Activated CD4-positive, alpha-beta T cell treated with anti-CD3 and anti-CD28 coated beads, Interleukin-2, amount 10 ng/mL, durations not matched to agents 7 days and 5 days (primary cell): ENCODE measurements around the gene SNRPD3. TPM values are rescaled to one million over a fixed set of nuclear protein-coding genes. Genes with fewer than 3 reads are reported as not detected.
"Not testable (repeated sequence)": the region's sequence is repeated elsewhere in the genome, so short reads cannot be mapped to it uniquely, and the experiment has no call there.

ENCODE experiments used
- CTCF ChIA-PET: fragments of 350-600 bp; sonication (Branson Sonifier 250); formaldehyde crosslinking; loops from one replicate; lab custom pipeline; 2021; ENCODE audit warnings: antibody characterized with exemption; lab: Charles Lee
- POLR2A ChIA-PET: fragments of 350-600 bp; sonication (Branson Sonifier 250); formaldehyde crosslinking; loops from one replicate; lab custom pipeline; 2021; ENCODE audit warnings: antibody characterized with exemption; lab: Charles Lee
- DNase-seq: peaks from one replicate; pipeline ENCODE4 v3.0.0-alpha.2; 2020
- H3K27ac Mint-ChIP-seq: one replicate; pipeline ENCODE4 v1.8.0; 2021; ENCODE audit warnings: mild to moderate bottlenecking, moderate library complexity, mixed read lengths
- H3K27me3 Mint-ChIP-seq: one replicate; pipeline ENCODE4 v1.8.0; 2021; ENCODE audit warnings: mixed read lengths
- H3K36me3 Mint-ChIP-seq: one replicate; pipeline ENCODE4 v1.8.0; 2021; ENCODE audit warnings: low read depth, mixed read lengths
- H3K4me1 Mint-ChIP-seq: one replicate; pipeline ENCODE4 v1.8.0; 2021; ENCODE audit warnings: mixed read lengths
- H3K4me3 Mint-ChIP-seq: one replicate; pipeline ENCODE4 v1.8.0; 2021; ENCODE audit warnings: mild to moderate bottlenecking, moderate library complexity, mixed read lengths
- H3K9me3 Mint-ChIP-seq: one replicate; pipeline ENCODE4 v1.8.0; 2021; ENCODE audit warnings: mixed read lengths
- total RNA-seq, 2 experiments: library from RNA; stranded (reverse); gene quantifications; one replicate each; pipeline ENCODE4 v1.2.3, GENCODE V29; 2021

SNRPD3 gene
- total RNA-seq, 2 experiments from 2014 or later: 120 to 139 TPM

DNA sequence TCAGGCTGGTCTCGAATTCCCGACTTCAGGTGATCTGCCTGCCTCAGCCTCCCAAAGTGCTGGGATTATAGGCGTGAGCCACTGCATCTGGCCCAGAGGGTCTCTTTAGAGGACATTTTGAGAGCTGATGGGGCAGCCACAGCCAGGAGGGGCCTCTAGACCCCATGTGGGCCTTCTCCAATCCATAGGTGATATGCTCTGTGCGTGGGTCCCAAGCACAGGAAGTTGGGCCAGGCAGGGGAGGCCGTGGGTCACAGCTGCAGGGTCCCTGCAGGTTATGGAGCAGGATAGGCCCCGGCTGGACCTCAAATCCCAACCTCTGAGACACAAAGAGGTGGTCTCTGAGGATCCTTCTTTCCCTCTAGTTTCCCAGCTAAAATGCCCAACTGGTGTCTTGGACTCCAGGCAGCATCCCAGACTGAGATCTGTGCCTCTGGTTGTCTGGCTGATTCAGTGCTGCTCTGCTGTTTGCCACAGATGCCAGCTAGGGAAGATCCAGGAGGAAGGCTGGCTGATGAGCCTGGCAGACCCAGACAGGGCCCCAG lies 35.6 kb downstream of the SNRPD3 start:
- H3K4me1 Mint-ChIP-seq: peaks cover 8% of the 10 kb centered on the region
- no peak for DNase-seq
- no peaks in the 10 kb centered on the region for H3K9me3 Mint-ChIP-seq
- H3K27ac Mint-ChIP-seq: no peak overlapping the region
- CTCF ChIA-PET: interaction anchor here (0.7 to 1.2 kb wide), 3 partner anchors 14 to 26 kb away, joined by 3 to 4 read pairs (median 3); no protein-coding TSS in a partner anchor
- no peaks in the 10 kb centered on the region for H3K36me3 Mint-ChIP-seq
- no peak overlapping the region for H3K4me3 Mint-ChIP-seq
- POLR2A ChIA-PET: no interaction called here
- H3K27me3 Mint-ChIP-seq: peaks cover 2% of the 10 kb centered on the region

DNA sequence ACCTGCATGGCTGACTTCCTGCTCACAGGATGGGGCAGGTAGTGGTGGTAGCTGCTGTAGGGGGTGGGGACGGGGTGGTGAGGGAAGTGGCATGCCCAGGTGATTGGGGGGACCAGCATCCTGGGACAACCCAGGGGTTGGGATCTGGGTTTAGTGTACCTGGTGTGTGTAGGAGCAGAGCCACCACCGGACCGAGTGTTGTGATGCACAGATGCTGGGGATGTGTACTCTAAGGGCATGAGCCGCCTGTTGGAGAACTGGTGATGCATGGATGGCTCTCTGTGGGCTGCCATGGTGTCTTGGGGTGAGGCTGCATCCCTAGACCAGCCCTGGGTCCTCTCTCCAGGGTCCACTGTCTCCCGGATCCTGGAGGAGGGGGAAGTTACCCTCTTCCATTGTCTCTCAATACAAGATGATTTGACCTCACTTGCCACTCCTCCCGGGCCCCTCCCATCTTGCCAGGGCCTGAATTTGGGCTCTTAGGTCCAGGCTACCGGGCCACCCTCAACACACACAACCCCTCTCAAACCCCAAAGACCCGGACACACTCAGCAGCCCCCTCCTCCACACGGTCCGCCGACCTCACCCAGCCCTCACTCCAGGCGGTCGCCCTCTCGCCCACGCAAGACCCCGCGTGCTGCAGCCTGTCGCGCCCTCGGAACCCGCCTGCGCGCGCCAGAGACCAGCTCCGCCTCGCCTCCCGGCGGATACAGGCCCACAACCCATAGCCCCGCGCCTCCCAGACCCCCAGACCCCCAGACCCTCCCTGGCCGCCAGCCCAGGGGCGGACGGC lies 36.5 kb downstream of the SNRPD3 start:
- H3K27ac Mint-ChIP-seq: peak overlapping the region; percentile 9

DNA sequence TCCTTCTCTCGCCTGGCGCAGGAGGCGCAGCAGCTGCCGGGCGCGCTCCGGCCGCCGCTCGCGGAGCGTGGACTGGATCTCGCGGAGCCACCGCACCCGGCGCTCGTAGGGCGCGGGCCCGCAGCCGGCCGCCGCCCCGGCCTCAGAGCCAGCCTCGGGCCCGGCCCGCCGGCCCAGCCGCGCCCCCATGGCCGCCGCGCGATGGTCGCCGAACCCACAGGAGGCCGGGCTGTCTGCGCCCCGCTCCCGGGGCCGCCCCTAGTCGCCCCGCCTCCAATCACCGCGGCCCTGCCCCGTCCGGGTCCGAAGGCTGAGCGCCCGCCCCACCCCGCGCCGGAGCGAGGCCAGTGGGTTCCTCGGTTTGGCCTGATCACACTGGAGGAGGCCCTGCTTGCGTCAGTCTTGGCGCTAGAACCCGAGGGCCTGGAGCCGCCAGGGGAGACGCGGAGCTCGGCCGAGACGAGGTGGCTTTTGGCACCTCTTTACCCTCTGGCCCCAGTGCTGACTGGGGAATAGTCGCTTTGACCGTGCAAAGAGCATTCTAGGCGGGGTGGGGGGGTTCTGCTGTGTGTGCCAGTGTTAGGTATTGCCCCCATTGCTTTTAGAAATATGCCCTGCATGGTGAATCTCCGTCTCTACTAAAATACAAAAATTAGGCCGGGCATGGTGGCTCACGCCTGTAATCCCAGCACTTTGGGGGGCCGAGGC lies 37.2 kb downstream of the SNRPD3 start, which contains the start of gene LRRC75B:
Gene LRRC75B (minus strand): TSS at position 223 of the 708 bp plus-strand sequence. CDS start 34 bp downstream, at position 189.
- H3K4me3 Mint-ChIP-seq: peak within 1 kb of the TSS; percentile 77
- peaks cover 2% of the 10 kb centered on the region for H3K27me3 Mint-ChIP-seq
- H3K27ac Mint-ChIP-seq: peak within 1 kb of the TSS; percentile 9
- no peaks in the 10 kb centered on the region for H3K36me3 Mint-ChIP-seq
- DNase-seq: no peak
- H3K9me3 Mint-ChIP-seq: no peaks in the 10 kb centered on the region
- POLR2A ChIA-PET: interaction anchor here (0.6 kb wide), 1 partner anchor 301 kb away, joined by 3 read pairs; no protein-coding TSS in a partner anchor
- CTCF ChIA-PET: no interaction called here
- H3K4me1 Mint-ChIP-seq: peaks cover 8% of the 10 kb centered on the region

More for the DNA sequence above, 36.5 kb downstream of the SNRPD3 start:
- DNase-seq: no peak
- ChIA-PET POLR2A (no interaction called here), CTCF (no interaction called here)
- H3K4me1 Mint-ChIP-seq: peaks cover 8% of the 10 kb centered on the region
- H3K27me3 Mint-ChIP-seq: peaks cover 2% of the 10 kb centered on the region
- no peaks in the 10 kb centered on the region for H3K36me3 Mint-ChIP-seq
- peak overlapping the region; percentile 77 for H3K4me3 Mint-ChIP-seq
- H3K9me3 Mint-ChIP-seq: no peaks in the 10 kb centered on the region

DNA sequence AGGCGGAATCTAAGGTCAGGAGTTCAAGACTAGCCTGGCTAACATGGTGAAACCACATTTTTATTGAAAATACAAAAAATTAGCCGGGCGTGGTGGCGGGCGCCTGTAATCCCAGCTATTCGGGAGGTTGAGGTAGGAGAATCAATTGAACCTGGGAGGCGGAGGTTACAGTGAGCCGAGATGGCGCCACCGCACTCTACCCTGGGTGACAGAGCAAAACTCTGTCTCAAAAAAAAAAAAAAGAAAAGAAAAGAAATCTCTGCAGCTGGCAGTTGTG lies 37.7 kb downstream of the SNRPD3 start:
- H3K4me3 Mint-ChIP-seq: peak overlapping the region; percentile 38
- CTCF ChIA-PET, H3K9me3 Mint-ChIP-seq, H3K4me1 Mint-ChIP-seq, H3K36me3 Mint-ChIP-seq, DNase-seq, H3K27ac Mint-ChIP-seq, H3K27me3 Mint-ChIP-seq: not testable (repeated sequence)
- POLR2A ChIA-PET: interaction anchor here (0.6 kb wide), 1 partner anchor 300 kb away, joined by 3 read pairs; no protein-coding TSS in a partner anchor

DNA sequence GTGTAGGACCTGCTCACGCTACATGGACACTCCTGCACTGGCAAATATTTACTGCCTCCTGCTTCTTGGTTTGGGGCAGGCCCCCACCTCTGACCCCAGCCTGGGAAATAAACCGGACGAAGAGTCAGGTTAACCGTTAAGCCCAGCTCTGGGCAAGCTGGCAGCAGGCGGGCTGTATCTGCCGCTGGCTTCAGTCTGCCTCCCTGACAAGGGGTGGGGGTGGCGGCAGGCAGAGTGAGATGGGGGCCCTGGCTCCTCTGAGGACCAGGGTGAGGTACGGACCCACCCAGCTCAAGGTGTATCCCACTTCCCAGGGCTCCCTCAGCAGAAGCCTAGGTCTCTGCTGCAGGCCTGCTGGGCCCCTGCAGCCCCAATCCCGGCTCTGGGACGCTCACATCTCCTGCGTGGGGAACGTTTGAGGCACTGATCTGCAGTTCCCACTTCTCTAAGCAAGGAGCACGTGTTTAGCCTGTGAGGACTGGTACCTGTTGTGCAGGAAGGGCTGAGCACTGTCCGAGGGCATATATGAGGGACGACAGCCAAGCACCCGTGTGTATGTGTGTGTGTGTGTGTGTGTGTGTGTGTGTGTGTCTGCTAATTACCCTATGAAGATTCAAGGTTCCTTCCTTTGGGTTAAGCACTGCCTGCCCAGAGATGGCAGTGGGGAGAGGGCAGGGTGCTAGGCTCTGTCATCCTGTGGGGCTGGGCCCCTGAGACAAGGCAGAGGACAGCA lies 38.2 kb downstream of the SNRPD3 start:
- H3K36me3 Mint-ChIP-seq: no peaks in the 10 kb centered on the region
- H3K9me3 Mint-ChIP-seq: no peaks in the 10 kb centered on the region
- H3K27ac Mint-ChIP-seq: no peak overlapping the region
- DNase-seq: no peak
- peaks cover 2% of the 10 kb centered on the region for H3K27me3 Mint-ChIP-seq
- ChIA-PET POLR2A (no interaction called here), CTCF (no interaction called here)
- H3K4me3 Mint-ChIP-seq: no peak overlapping the region
- peaks cover 8% of the 10 kb centered on the region for H3K4me1 Mint-ChIP-seq

DNA sequence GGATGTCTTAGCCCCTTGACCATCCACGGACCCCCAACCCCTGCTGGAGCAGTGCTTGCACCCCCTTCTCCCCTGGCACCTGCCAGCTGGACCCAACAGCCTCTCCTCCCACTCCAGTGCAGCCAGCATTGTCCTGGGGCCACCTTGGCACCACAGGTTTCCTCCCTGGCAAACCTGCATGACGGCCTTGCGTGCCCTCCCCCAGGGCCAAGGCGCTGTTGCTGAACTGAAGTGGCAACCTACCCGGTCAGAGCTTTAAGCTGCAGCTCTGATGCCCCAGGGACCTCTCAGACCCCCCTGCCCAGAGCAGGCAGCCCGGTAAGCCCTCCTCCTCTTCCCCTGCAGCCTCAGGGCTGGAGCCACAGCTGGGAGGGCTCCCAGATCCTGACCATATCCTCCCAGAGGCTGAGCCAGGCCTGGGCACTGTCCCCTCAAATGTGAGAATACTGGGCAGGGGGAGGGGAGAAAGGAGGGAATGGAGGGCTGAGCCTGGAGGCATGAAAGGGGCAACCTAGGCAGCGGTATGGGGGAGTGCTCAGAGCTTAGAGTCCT lies 38.8 kb downstream of the SNRPD3 start:
- CTCF ChIA-PET: no interaction called here
- POLR2A ChIA-PET: no interaction called here

DNA sequence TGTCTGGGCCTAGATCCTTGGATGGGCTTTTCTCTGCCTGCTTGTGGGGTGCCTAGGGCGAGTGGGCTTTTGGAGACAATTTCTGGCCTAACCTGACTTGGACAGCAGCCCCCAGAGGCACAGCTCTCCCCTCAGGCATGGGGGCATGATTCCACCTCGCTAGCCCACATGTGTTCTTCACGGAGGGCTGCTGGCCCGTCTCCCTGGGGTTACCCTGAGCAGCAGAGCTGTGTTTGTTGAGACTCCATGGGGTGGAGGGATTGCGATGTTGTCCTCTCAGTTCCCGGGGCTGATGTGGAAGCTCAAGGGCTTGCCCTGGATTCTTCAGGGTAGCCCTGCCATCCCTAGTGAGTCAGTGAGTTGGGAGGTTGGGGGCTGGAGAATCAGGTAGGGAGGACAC lies 39.4 kb downstream of the SNRPD3 start:
- Mint-ChIP-seq H3K27ac (no peak overlapping the region), H3K9me3 (no peaks in the 10 kb centered on the region), H3K27me3 (peaks cover 2% of the 10 kb centered on the region), H3K4me3 (no peak overlapping the region), H3K4me1 (peaks cover 8% of the 10 kb centered on the region), H3K36me3 (no peaks in the 10 kb centered on the region)
- CTCF ChIA-PET: interaction anchor here (1.1 kb wide), 1 partner anchor 28 kb away, joined by 3 read pairs; no protein-coding TSS in a partner anchor
- POLR2A ChIA-PET: no interaction called here
- DNase-seq: no peak

More for the DNA sequence above, 38.8 kb downstream of the SNRPD3 start:
- Mint-ChIP-seq H3K36me3 (no peaks in the 10 kb centered on the region), H3K27me3 (peaks cover 2% of the 10 kb centered on the region), H3K4me1 (peaks cover 8% of the 10 kb centered on the region), H3K9me3 (no peaks in the 10 kb centered on the region), H3K27ac (no peak overlapping the region), H3K4me3 (no peak overlapping the region)
- DNase-seq: no peak

DNA sequence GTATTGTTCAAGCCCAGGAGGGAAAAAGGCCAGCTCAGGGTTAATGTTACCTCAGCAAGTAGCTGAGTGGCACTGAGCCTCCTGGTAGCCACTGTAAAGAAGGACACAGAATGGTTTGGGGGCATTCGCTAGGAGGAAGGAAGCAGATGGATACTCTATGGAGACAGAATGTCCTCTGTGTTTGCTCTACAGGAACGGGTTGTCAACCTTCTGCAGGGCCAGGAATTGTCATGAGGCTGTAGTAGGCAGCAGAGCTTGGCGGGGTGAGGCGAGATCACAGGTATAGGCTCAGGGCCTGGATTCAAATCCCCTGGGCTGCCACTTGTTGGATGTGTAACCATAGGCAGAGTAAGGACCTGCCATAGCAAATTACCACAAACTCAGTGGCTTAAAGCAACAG lies 40.1 kb downstream of the SNRPD3 start:
- Mint-ChIP-seq H3K9me3 (no peaks in the 10 kb centered on the region), H3K27ac (no peak overlapping the region), H3K36me3 (no peaks in the 10 kb centered on the region), H3K4me1 (peaks cover 13% of the 10 kb centered on the region), H3K27me3 (peaks cover 2% of the 10 kb centered on the region), H3K4me3 (no peak overlapping the region)
- POLR2A ChIA-PET: no interaction called here
- CTCF ChIA-PET: interaction anchor here (1.1 kb wide), 1 partner anchor 28 kb away, joined by 3 read pairs; no protein-coding TSS in a partner anchor
- DNase-seq: no peak

DNA sequence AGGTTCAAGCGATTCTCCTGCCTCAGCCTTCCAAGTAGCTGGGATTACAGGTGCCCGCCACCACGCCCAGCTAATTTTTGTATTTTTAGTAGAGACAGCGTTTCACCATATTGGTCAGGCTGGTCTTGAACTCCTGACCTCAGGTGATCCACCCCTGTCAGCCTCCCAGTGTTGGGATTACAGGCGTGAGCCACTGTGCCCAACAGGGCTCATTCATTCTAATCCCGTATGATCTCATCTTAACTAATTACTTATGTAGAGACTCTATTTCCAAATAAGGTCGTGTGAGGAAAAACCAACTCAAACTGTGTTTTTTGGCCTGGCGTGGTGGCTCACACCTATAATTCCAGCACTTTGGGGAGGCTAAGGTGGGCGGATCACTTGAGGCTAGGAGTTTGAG lies 41.3 kb downstream of the SNRPD3 start:
- H3K9me3 Mint-ChIP-seq, DNase-seq, H3K27ac Mint-ChIP-seq, POLR2A ChIA-PET, H3K4me3 Mint-ChIP-seq, H3K27me3 Mint-ChIP-seq, H3K36me3 Mint-ChIP-seq: not testable (repeated sequence)
- H3K4me1 Mint-ChIP-seq: peaks cover 24% of the 10 kb centered on the region
- CTCF ChIA-PET: interaction anchor here (0.7 kb wide), 1 partner anchor 10 kb away, joined by 3 read pairs; no protein-coding TSS in a partner anchor

DNA sequence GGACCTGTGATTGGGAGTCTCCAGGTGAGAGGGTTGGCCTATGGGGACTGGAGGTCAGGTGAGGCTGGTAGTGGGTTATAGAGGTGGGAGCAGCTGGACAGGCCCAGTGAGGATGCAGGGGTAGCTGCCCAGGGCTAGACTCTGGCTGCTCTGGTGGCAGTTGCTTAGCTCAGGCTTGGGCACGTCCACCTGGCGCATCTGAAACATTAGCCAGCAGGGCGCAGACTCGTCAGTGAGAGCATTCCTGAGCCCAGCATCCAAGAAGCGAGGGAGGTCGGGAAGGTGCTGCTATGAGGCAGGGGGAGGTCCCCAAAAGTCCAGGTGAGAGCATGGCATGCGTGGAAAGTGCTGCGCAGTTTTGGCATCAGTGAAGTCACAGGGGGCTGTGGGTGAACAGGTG lies 43.7 kb downstream of the SNRPD3 start:
- no peaks in the 10 kb centered on the region for H3K36me3 Mint-ChIP-seq
- POLR2A ChIA-PET: no interaction called here
- H3K9me3 Mint-ChIP-seq: no peaks in the 10 kb centered on the region
- no peaks in the 10 kb centered on the region for H3K27me3 Mint-ChIP-seq
- H3K4me1 Mint-ChIP-seq: peaks cover 40% of the 10 kb centered on the region
- CTCF ChIA-PET: interaction anchor here (0.6 kb wide), 1 partner anchor 38 kb away, joined by 3 read pairs; no protein-coding TSS in a partner anchor
- H3K4me3 Mint-ChIP-seq: no peak overlapping the region
- H3K27ac Mint-ChIP-seq: no peak overlapping the region
- DNase-seq: no peak

DNA sequence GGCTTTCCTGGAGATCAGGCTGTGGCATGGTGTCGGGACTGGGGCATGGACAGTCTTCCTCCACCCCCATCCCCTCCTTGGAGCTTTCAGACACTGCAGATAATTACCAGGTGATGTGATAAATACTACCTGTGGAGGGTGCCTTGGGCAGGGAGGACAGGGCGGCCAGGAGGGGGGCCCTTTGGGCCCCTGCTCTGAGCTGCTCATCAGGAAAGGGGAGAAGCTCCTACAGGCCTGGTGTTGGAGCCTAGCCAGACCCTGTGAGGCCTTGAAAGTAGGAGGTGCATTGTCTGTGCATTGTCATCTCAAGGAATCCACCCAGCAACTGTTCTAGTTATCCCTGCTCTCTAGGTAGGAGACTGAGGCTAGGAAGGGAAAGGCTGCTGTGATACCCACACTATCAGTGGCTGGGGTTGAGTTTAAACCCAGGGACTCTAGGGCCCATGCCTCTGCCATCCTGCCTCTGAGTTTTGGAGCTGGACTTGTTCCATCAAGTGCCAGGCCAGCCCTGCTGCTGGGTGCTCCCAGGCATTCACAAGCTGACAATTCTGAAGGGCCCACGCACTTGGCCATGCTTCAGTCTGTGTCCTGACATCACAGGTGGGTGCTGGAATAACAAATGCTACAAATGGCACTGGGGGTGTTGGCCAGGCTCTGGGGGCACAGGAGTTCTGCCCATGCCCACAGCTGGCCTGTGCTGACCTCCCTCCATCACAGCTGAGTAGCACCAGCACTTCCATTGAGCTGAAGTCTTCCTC lies 44.3 kb downstream of the SNRPD3 start:
- not testable (repeated sequence) for H3K9me3 Mint-ChIP-seq, H3K4me3 Mint-ChIP-seq, H3K36me3 Mint-ChIP-seq, DNase-seq, H3K27me3 Mint-ChIP-seq, H3K27ac Mint-ChIP-seq
- POLR2A ChIA-PET: interaction anchor here (0.6 kb wide), 1 partner anchor 48 kb away, joined by 4 read pairs; no protein-coding TSS in a partner anchor
- CTCF ChIA-PET: interaction anchor here (0.6 kb wide), 1 partner anchor 39 kb away, joined by 3 read pairs; no protein-coding TSS in a partner anchor
- H3K4me1 Mint-ChIP-seq: peaks cover 43% of the 10 kb centered on the region
